ENCODE measurements around the gene KSR1.
"Not testable (repeated sequence)": the region's sequence is repeated elsewhere in the genome, so short reads cannot be mapped to it uniquely, and the experiment has no call there.

The KSR1 gene

DNA sequence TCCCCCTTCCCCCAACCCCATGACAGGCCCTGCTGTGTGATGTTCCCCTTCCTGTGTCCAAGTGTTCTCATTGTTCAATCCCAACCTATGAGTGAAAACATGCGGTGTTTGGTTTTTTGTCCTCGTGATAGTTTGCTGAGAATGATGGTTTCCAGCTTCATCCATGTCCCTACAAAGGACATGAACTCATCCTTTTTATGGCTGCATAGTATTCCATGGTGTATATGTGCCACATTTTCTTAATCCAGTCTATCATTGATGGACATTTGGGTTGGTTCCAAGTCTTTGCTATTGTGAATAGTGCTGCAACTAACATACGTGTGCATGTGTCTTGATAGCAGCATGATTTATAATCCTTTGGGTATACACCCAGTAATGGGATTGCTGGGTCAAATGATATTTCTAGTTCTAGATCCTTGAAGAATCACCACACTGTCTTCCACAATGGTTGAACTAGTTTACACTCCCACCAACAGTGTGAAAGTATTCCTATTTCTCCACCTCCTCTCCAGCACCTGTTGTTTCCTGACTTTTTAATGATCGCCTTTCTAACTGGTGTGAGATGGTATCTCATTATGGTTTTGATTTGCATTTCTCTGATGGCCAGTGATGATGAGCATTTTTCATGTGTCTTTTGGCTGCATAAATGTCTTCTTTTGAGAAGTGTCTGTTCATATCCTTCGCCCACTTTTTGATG lies 28.9 kb upstream of the KSR1 start:
- DNase-seq: not testable (repeated sequence)

- DNase-seq: no peak
These were observed 27.3 kb upstream of the KSR1 start for GRCh38 chr17:27428781-27429505.

- DNase-seq: no peak
These were observed 26.4 kb upstream of the KSR1 start for GRCh38 chr17:27429666-27430382.

DNA sequence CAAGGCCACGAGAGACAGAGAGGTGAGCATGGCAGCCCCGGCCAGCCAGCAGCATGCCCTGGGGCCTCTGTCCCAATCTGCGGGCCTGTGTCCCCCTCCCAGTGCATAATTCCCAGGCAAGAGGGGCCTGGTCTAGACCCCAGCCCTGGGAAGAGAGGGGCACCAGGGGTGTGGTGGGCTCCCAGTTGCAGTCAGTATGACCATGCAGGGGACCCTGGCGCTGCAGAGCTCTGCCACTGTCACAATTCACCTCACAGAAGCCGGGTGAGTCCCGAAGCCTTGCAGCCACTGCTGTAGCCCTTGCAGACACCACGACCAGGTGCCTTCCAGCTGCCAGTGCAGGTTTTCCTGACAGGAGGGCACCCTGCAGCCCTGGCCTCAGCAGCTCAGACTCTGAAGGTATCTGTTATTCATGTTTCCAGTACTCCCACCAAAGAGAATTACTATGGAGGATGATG lies 25.8 kb upstream of the KSR1 start:
- no peak for DNase-seq

GRCh38 chr17:27430882-27431491 lies 25.3 kb upstream of the KSR1 start:
- peak; percentile 60 for DNase-seq

GRCh38 chr17:27433521-27433920 lies 22.7 kb upstream of the KSR1 start:
- no peak for DNase-seq

DNA sequence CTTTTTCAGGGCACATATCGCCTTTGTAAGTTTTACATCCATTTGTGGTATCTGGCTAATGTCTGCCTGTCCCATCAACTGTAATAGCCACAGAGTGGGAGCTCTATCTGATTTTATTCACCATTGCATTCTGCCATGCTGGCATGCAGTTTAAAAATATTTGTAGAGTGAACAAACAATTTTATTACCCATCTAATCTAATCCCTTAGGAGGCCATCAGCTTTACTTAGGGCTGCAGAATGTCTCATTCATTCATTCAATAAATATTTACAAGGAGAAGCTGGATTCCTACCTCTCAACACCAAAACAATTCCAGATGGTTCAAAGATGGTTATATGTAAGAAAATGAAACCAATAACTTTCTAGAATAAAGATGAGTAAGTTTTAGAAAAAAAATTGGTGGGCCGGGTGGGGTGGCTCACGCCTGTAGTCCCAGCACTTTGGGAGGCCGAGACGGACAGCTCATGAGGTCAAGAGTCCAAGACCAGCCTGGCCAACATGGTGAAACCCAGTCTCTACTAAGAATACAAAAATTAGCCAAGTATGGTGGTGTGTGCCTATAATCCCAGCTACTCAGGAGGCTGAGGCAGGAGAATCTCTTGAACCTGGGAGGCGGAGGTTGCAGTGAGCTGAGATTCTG lies 20.7 kb upstream of the KSR1 start:
- DNase-seq: not testable (repeated sequence)

- DNase-seq: no peak
These were observed 17.8 kb upstream of the KSR1 start for GRCh38 chr17:27438348-27438998.

GRCh38 chr17:27439342-27439741 lies 16.9 kb upstream of the KSR1 start:
- no peak for DNase-seq

- DNase-seq: no peak
These were observed 13.5 kb upstream of the KSR1 start for GRCh38 chr17:27442702-27443101.

DNA sequence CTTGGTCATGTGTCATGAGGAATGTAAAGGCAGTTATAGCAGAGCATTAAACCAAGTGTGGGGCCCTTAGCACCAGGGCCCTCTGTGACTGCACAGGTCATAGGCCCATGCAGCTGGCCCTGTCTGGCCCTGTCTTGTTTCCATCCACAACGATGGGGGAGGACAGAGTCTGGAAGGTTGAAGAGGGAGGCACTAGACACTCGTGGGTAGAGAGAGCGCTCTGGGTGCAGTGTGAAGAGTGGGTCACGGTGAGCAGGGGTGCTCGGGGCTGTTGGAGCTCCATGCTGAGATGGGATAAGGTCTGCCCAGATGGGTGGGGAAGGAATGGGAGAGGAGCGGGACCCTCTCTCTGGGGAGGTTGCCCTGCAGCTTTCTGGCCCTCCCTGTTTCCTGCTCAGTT lies 12.8 kb upstream of the KSR1 start:
- DNase-seq: no peak

DNA sequence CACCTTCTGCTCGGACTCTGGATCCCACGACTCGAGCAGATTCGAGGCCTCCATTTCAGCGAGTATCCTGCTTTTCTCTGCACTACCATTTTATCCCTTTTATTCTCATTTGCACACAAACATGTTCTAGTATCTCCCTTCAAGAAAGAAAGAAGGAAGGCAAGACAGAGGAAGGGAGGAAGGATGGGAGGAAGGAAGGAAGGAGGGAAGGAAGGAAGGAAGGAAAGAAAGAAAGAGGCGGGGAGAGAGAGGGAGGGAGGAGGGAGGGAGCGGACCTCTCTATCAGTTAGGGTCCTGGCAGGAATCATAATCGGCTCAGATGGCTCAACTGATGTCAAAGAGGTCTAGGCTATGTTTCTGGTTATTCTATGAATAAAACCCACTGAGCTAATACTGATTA lies 10.3 kb upstream of the KSR1 start:
- no peak for DNase-seq

DNA sequence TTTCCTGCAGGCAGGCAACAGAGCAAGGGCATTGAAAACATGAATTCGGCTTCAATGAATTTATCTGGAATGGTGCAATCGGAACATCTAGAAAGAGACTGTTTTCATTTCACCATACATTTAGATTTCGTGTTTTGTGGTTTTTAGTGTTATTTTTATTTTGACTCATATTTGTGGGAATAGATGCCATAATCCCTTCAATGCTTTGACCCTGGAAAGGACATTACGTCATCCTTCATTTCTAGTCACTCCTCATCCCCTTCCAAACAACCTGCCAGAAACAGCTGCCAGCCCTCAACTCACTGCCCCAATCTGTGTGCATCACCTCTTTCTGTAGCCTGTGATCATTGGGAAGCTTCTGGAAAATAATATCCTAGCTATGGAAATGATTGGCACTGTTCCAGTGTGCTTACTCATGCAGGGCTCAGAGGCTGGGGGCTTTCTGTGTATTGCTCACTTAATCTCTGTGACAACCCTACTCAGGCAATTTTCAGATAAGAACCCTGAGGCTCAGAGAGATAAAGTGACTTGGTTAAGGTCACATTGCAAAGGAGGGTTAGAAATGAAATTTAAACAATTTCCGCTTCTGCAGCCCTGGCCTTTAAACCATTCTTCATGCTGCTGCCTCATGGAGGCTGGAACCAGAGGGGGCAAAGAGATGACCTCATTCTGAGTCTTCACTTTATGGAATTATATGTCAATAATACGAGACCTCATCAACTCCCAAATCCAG lies 9.5 kb upstream of the KSR1 start:
- peak; percentile 74 for DNase-seq

DNA sequence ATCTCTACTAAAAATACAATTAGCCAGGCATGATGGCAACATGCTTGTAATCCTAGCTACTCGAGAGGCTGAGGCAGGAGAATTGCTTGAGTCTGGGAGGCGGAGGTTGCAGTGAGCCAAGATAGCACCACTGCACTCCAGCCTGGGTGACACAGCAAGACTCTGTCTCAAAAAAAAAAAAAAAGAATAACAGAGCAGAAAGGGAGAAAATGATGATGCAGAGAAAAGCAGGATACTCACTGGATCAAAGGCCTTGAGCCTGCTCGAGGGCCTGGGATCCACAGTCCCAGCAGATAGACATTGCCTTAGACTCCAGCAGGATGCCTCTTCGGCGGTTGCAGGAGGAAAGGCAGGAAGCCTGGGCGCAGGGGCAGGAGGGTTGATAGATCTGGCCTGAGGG lies 7.7 kb upstream of the KSR1 start:
- not testable (repeated sequence) for DNase-seq

DNA sequence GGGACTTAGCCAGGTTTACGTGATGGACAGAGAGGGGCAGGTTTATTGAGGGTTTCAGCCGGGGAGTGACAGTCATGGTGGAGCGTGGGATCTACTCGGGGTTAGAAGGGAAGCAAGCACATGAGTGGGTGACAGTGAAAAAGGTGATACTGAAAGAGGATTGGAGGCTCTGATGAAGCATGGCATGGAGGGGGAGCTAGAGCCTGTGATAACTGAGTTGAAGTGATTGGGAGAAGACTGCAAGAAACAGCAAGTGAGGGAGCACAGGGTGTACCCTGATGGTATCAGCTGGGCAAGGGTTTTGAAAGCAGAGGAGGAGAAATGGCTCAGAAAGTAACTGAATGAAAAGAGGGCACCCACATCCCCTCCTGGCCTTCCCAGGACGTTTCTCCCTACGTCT lies 6.7 kb upstream of the KSR1 start:
- DNase-seq: peak; percentile 57

- DNase-seq: no peak
These were observed 6.3 kb upstream of the KSR1 start for GRCh38 chr17:27449988-27450387.

- no peak for DNase-seq
These were observed 5.8 kb upstream of the KSR1 start for GRCh38 chr17:27450416-27450815.

GRCh38 chr17:27451906-27452305 lies 4.3 kb upstream of the KSR1 start:
- DNase-seq: no peak

- no peak for DNase-seq
These were observed 3.4 kb upstream of the KSR1 start for GRCh38 chr17:27452828-27453227.

DNA sequence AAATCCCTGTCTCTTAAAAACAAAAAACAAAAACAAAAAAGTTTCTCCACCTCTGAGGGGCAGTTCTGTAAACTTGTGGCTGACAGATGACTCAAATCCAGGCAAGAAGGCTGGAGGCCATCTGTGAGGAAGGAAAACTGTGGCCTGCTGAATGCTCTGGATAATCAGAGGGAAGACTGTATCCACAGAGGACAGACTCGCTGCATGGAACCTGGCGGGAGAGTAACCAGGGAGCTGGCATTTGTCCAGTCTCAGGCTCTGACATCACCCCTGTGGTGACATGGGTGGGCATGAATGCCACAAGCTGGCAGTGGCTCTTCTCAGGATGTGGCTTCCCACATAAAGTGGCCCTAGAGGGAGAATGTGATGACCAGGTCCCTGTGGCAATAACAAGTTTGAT lies 2.8 kb upstream of the KSR1 start:
- peak; percentile 64 for DNase-seq

DNA sequence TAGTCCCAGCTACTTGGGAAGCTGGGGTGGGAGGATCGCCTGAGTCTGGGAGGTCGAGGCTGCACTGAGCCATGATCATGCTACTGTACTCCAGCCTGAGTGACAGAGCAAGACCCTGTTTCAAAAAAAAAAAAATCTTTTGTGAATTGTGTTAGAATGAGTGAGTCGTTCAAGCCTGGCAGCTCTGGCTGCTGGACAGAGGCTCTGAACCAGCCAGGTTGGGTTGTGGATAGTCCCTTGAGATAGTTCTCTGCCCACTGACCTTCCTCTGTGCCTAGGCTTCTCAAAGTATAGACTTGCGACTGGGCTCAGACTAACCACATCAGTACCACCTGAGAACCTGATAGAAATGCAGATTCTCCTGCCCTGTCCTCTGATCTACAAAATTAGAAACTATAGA lies 2.2 kb upstream of the KSR1 start:
- DNase-seq: no peak

All from hematopoietic multipotent progenitor cell treated with erythropoietin and hydrocortisone succinate and interleukin-3 and kit ligand, for 4 days (in vitro differentiated cells).